Left renal cortex interstitium (tissue), 4 donors: Measurements from ENCODE around the gene NUP210. TPM values are rescaled to one million over a fixed set of nuclear protein-coding genes. Genes with fewer than 3 reads are reported as not detected.
A peak's percentile ranks its signal among the peaks of the same experiment; 100 is the strongest.

Experiments
- DNase-seq, 4 donors: peaks; one replicate each; pipeline ENCODE4 v3.0.0-alpha.2; 2013; ENCODE audit warnings: low read depth in 4 of 4, low spot score in 2 of 4, missing footprints in 1 of 4
- polyA plus RNA-seq, 4 donors: library from polyadenylated mRNA; unstranded; fragments of 120-200 nt; gene quantifications; one replicate each; pipeline ENCODE4 v1.2.1, GENCODE V29; 2013; ENCODE audit not compliant: insufficient read length in 4 of 4

NUP210 gene
- polyA plus RNA-seq, 4 donors, result 21.1 to 35.1 (median 26.7) TPM

- no peak for DNase-seq
Measured at GRCh38 chr3:13278783-13279531, 141.2 kb downstream of the NUP210 start.

GRCh38 chr3:13277860-13278531 is 142.1 kb downstream of the NUP210 start:
- no peak for DNase-seq

- DNase-seq, result peak in 1 of 4 donors; percentile 20
Measured at GRCh38 chr3:13277196-13277813, 142.8 kb downstream of the NUP210 start.

GRCh38 chr3:13276438-13277195 is 143.5 kb downstream of the NUP210 start:
- no peak for DNase-seq

GRCh38 chr3:13275376-13276005 is 144.6 kb downstream of the NUP210 start:
- DNase-seq, result no peak

- DNase-seq, result no peak
Measured at GRCh38 chr3:13274551-13275332, 145.4 kb downstream of the NUP210 start.

GRCh38 chr3:13274125-13274524 is 146.0 kb downstream of the NUP210 start:
- DNase-seq, result no peak

- no peak for DNase-seq
Measured at GRCh38 chr3:13273604-13274105, 146.5 kb downstream of the NUP210 start.

- no peak for DNase-seq
Measured at GRCh38 chr3:13272831-13273603, 147.1 kb downstream of the NUP210 start.

- no peak for DNase-seq
Measured at GRCh38 chr3:13269711-13270378, 150.3 kb downstream of the NUP210 start.

GRCh38 chr3:13268961-13269441 is 151.1 kb downstream of the NUP210 start:
- no peak for DNase-seq

- no peak for DNase-seq
Measured at GRCh38 chr3:13268120-13268519, 152.0 kb downstream of the NUP210 start.

- DNase-seq, result no peak
Measured at GRCh38 chr3:13266651-13267362, 153.3 kb downstream of the NUP210 start.
